GM10248 (cell line): ENCODE data around the gene ZBED1.
"Not testable (repeated sequence)": the region's sequence is repeated elsewhere in the genome, so short reads cannot be mapped to it uniquely, and the experiment has no call there.

Experiments
- CTCF ChIA-PET: fragments of 300-600 bp; sonication (Branson Sonifier 250); formaldehyde crosslinking; extraction: SDS; loops from one replicate; lab custom pipeline; 2021; ENCODE audit warnings: antibody characterized with exemption; lab: Yijun Ruan, JAX
- POLR2A ChIA-PET: fragments of 350-650 bp; sonication (Branson Sonifier 250); formaldehyde crosslinking; extraction: SDS; loops from one replicate; lab custom pipeline; 2020; ENCODE audit warnings: antibody characterized with exemption; lab: Yijun Ruan, JAX
- DNase-seq: peaks from one replicate; pipeline ENCODE4 v3.0.0; 2012; ENCODE audit errors: extremely low spot score
- TF ChIP-seq, protein P1 (sequence below): IDR thresholded peaks from 2 replicates; pipeline ENCODE4 v1.5.1; 2012; ENCODE audit warnings: mild to moderate bottlenecking, low read depth; ENCODE audit errors: extremely low read depth, missing control alignments, control extremely low read depth

Gene ZBED1

DNA sequence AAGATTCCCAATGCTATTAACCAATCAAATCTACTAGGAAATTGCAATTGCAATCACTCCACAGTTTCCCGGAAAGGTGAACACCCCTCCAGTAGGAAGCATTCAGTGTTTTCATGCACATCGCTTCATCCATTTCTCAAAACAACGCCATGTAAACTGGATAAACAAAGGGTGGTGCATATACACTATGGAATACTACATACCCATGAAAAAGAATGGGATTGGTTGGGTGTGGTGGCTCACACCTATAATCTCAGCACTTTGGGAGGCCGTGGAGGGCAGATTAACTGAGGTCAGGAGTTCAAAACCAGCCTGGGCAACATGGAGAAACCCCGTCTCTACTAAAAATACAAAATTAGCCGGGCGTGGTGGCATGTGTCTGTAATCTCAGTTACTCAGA lies 29.1 kb downstream of the ZBED1 start:
- no peak for DNase-seq
- CTCF ChIA-PET, result no interaction called here
- POLR2A ChIA-PET, result no interaction called here
- TF ChIP-seq, protein P1, sequence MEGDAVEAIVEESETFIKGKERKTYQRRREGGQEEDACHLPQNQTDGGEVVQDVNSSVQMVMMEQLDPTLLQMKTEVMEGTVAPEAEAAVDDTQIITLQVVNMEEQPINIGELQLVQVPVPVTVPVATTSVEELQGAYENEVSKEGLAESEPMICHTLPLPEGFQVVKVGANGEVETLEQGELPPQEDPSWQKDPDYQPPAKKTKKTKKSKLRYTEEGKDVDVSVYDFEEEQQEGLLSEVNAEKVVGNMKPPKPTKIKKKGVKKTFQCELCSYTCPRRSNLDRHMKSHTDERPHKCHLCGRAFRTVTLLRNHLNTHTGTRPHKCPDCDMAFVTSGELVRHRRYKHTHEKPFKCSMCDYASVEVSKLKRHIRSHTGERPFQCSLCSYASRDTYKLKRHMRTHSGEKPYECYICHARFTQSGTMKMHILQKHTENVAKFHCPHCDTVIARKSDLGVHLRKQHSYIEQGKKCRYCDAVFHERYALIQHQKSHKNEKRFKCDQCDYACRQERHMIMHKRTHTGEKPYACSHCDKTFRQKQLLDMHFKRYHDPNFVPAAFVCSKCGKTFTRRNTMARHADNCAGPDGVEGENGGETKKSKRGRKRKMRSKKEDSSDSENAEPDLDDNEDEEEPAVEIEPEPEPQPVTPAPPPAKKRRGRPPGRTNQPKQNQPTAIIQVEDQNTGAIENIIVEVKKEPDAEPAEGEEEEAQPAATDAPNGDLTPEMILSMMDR, result no peak

DNA sequence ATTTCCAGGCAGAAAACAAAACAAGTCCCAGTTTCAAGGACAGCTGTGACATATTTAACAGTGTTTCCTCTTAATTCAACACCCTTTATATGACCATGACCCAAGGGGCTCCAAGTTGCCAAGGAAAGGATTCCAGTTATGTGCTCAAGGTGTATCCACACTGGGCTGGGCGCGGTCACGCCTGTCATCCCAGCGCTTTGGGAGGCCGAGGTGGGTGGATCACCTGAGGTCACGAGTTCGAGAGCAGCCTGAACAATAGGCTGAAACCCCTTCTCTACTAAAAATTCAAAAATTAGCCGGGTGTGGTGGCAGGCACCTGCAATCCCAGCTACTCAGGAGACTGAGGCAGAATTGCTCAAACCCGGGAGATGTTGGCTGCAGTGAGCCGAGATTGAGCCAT lies 29.6 kb downstream of the ZBED1 start:
- POLR2A ChIA-PET, CTCF ChIA-PET, DNase-seq: not testable (repeated sequence)

DNA sequence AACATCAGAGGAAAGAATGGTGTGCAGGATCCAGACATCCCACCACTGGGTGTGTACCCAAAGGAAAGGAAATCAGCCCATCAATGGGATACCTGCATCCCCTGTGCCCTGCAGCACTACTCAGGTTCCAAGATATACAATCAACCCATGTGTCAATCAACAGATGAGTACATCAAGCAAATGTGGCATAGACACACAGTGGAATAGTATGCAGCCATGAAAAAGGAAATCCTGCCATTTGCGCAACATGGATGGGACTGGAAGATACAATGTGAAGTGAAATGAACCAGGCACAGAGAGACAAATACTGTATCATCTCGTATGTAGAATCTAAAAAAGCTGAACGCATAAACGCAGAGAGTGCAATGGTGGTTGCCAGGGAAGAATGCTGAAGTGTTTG lies 30.9 kb downstream of the ZBED1 start:
- POLR2A ChIA-PET, DNase-seq, CTCF ChIA-PET: not testable (repeated sequence)

DNA sequence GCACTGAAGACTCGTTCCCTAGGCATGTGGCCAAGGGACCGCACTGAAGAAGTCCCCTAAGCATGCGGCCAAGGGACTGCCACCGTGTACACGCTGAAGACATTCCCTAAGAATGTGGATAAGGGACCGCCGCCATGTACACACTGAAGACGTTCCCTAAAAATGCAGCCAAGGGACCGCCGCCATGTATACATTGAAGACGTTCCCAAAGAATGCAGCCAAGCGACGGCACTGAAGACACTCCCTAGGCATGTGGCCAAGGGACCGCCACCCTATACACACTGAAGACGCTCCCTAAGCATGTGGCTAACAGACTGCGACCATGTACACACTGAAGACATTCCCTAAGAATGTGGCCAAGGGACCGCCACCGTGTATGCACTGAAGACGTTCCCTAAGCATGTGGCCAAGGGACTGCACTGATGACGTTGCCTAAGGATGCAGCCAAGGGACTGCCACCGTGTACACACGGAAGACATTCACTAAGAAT lies 31.5 kb downstream of the ZBED1 start:
- DNase-seq, result no peak
- ChIA-PET POLR2A (no interaction called here), CTCF (no interaction called here)
- TF ChIP-seq, protein P1, result no peak

DNA sequence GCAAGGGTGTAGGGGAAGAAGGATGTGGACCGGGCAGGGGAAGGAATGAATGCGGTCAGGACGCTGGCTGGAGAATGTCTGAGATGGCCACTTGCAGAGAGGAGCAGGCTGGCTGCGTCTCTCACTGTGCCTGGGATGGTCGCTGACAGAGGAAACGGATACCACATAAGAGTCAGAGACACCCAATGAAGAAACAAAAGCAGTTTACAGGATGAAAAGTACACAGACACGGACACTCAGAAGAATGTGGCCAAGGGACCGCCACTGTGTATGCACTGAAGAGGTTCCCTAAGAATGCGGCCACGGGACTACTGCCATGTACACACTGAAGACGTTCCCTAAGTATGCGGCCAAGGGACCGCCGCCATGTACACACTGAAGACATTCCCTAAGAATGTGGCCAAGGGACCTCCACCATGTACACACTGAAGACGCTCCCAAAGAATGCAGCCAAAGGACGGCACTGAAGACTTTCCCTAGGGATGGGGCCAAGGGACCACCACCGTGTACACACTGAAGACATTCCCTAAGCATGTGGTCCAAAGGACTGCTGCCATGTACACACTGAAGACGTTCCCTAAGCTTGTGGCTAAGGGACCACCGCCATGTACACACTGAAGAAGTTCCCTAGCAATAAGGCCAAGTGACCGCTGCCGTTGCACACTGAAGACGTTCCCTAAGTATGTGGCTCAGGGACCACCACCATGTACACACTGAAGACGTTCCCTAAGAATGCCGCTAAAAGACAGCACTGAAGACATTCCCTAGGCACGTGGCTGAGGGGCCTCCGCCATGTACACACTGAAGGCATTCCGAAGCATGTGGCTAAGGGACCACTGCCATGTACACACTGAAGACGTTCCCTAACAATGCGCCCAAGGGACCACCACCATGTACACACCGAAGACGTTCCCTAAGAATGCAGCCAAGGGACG lies 32.2 kb downstream of the ZBED1 start:
- TF ChIP-seq, protein P1, result no peak
- POLR2A ChIA-PET, result no interaction called here
- DNase-seq, result no peak
- CTCF ChIA-PET, result no interaction called here

DNA sequence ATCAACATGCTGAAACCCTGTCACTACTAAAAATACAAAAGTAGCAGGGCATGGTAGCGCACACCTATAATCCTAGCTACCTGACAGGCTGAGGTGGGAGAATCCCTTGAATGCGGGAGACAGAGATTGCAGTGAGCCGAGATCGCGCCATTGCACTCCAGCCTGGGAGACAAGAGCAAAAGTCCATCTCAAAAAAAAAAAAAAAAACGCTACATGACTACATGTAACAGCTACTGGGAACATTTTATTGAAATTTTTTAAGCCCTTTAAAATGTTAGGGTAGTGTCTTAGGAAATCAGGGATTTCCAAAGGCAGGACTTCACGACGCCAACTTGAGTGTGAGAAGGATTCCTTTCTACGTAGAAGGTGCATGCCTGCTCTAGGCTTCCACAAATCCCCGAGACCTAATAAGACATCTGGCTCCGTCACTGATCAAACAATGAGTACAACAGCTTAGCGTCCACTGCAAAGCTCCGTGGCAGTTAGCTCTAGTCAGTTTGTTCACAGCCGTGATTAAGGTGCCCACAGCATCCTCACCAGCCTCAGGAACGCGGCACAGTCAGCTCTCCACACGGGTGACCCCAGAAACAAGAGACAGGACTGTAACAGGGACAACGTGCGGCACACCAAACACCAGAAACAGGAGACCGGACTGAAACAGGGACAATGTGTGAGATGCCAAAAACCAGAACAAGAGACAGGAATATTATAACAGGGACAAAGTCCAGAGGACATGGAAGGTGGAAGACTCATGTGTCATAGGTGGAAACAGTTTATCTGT lies 33.7 kb downstream of the ZBED1 start:
- TF ChIP-seq, protein P1, result no peak
- no peak for DNase-seq
- ChIA-PET POLR2A (no interaction called here), CTCF (no interaction called here)

DNA sequence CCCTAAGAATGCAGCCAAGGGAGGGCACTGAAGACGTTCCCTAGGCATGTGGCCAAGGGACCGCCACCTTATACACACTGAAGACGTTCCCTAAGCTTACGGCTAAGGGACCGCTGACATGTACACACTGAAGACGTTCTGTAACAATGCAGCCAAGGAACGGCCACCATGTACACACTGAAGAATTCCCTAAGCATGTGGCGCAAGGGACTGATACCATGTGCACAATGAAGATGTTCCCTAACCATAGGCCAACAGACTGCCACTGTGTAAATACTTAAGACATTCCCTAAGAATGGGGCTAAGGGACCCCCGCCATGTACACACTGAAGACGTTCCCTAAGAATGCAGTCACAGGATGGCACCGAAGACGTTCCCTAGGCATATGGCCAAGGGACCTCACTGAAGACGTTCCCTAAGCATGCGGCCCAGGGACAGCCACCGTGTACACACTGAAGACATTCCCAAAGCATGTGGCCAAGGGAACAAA lies 36.1 kb downstream of the ZBED1 start:
- no peak for DNase-seq
- TF ChIP-seq, protein P1, result no peak
- CTCF ChIA-PET, result no interaction called here
- POLR2A ChIA-PET, result no interaction called here
